Stimulated activated CD8-positive, alpha-beta memory T cell treated with anti-CD3 and anti-CD28 coated beads, Interleukin-7, amount 100 ng/mL, for 48 hours (primary cell): ENCODE measurements around the gene SPATA32.
"Not testable (repeated sequence)": the region's sequence is repeated elsewhere in the genome, so short reads cannot be mapped to it uniquely, and the experiment has no call there.

Experiments
- DNase-seq, 2 donors: peaks; one replicate each; pipeline ENCODE4 v3.0.0-alpha.2; 2020; ENCODE audit warnings: low read depth in 1 of 2; ENCODE audit errors: extremely low read depth in 1 of 2

SPATA32 gene, protein sequence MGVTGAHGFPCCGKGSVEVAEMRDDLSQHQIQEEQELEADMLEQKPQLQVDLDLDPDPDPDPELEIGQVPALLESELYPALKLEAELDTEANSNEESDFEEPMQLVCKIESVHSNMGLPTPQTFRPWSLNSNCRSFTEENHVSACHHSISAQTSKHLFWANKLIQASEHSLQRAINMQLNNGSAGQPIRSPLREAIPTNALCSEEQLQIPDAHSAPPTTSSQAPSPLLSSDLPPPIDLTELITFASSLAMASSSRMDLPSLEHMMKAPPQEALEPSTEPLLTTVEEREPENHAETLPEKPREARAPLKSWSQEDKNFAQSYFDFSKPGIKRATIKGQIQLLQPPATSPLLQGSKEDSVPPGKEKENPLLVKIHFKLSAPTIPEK

DNA sequence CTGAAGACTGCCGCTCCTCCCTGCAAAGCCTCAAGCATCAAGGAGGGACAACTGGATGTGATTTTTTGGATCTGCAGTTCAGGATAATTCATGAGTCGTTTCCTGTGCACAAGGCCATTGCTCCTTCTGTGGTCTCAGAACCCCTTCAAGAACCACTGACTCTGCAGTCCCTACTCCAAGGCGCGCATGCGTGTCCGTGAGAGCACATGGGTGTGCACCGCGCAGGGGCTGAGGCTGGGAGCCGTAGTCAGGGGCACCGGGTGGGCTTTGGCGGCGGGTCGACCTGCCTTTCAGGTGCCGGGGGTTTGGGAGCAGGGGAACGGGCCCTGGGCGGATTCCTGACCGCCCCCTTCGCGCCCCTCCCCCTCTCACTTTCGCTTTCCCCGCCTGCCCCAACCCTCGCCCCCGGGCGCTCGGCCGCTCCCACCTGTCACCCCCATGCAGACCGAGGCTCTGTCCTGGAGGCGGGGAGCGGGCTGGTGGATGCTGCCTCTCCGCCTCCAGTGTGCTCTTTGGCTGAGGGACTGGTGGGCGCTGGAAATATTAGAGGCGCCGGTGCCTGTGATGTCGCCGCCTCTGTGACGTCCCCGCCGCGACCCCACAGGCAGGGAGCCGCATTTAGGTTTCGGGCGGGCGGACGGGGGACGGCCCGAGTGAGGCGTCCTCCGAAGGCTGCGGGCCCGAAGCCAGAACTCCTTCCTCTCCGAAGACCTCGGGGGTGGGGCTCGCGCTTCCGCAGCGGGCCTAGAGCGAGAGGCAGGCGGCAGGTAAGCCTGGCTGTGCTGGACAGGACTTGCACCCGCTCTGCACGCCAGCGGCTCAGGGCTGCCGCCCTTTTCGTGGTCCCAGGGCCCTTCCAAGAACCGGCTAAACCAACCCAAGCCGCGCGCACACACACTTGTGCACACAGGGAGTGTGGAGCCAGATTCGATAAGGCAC lies at the start of gene SPATA32:
TSS of gene SPATA32 (minus strand) at position 518 of the 939 bp plus-strand sequence. CDS start at position 440, 78 bp downstream.
- DNase-seq, result peak; percentile 56 to 59

DNA sequence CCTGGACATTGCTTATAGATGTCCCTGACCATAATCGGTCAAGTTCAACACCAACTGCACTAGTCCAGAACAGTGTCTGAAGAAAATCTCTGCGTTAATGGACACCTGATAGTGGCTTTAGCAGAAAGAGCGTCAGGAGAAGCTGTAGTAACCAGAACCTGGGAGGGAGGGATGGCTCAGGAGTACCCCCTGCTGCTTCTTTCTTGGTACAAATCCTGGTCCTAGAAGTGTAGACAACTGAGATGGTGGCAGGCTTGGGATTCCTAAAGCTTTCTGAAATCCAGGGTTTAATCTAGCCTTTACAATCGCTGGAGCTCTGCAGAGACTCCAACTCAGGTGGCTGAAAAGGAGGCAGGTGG lies 49.5 kb upstream of the SPATA32 start:
- no peak for DNase-seq

DNA sequence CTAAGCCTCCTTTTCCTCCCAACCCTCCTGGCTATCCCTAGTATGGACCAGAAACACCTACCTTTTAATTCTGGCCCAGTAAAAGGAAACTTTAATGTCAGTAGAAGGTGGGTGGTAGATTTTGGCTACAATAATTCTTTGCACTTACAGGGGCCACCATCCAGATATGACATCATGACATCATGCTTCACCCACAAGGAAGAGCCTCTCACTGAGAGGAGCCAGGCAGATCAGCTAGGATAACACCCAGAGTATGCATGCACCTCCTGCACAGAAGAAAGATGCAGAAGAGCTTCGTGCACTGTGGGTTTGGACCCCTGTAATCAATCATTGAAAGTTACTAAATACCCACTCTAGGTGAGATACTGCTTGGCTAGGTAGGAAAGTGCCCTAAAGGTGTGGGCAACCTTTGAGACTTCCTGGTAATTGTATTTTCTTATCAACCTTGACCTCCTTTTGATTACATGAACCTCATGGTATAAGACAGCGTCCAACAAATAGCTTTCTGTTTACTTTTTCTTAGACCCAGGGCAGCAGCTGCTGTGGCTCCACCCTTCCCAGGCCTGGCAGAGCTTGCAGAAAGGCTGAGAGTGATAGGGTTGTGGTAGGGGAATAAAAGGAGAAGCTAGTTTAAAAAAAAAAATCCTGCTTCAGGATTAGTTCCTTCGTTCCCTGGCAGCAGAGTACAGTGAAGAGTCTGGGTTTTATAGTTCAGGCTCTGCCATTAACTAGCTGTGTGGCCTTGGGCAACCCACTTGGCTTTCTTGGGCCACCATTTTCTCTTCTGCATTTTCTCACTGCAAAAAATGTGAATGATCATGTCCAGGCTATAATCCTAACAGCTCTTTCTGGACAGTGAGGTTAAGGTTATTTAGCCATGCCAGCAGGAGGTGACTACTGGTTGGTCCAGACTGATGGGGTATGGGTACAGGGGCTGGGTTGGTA lies 48.8 kb upstream of the SPATA32 start:
- DNase-seq, result no peak

DNA sequence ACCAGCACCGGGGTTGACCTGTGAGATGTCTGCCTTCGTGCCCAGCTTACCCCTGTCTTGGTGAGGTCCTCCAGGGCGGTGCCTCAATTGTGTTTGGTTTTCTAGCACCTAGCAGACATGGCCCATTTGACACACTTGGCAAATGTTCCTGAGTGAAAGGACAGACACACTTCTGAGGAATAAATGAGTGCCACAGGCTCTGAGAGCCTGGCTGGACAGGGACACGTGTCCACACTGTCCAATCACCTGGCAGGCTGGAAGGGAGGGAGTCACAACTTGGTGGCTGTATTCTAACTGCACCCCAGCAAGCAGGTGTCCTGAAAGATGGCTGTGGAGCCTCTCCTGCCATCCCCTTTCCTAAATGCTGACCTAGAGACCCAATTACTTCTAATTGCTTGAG lies 47.5 kb upstream of the SPATA32 start:
- no peak for DNase-seq

DNA sequence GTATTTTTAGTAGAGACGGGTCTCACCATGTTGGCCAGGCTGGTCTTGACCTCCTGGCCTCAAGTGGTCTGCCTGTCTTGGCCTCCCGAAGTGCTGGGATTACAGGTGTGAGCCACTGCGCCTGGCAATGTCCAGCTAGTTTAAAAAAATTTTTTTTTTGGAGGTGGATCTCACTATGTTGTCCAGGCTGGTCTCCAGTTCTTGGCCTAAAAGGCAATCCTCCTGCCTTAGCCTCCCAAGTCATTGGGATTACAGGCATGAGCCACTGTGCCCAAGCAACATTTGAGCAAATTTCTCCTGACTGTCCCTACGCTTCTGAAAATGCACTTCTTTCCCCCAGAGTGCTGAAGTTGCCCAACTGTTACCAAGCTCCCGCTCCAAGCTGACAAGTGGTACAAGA lies 46.9 kb upstream of the SPATA32 start:
- no peak for DNase-seq

DNA sequence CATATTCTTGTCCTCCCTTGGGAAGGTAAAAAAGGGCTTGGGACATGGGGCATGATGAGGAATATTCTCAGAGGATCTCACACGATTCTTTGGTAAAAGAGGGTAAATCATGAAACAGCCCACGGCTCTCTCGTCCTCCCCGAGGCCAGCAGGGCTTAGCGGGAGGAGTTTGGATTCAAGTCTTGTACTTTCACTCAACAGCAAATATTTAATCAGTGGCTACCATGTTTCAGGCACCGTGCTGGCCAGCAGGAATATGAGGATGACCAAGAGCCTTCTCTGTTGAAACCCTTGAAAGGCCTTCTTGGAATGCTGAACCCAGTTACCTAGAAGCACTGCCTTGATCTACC lies 46.1 kb upstream of the SPATA32 start:
- no peak for DNase-seq

DNA sequence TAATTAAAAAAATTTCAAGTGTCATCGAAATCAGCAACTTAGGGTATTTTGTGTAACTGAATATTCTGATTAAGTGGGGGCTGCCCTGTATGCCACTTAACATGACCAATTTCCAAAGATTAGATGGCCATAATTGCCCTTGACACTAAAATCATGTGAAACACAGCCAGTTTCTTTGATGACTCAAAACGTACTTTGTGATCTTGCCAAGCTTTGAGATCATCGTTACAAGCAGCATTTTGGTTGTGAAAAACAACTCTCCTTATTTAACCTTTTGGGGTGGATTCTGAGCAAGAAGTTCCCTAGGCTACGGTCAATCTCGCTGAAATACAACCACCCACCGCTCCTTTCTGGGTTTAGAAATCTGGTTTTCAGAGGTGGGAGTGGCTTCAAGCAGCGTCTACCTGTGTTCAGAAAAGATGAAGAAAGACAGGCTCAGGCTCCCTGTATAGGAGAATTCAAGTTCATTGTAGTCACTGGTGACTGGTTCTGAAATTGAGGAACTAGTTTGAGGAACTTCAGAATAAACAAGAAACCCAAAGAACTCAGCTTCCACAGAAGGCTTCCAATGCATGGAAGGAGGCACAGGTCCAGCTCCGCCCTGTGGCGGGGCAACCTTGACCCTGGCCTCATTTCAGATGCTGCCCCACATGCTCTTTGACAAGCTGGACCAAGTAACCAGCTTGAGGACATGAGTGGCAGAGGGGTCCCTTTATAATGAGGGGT lies 45.6 kb upstream of the SPATA32 start:
- DNase-seq, result no peak

DNA sequence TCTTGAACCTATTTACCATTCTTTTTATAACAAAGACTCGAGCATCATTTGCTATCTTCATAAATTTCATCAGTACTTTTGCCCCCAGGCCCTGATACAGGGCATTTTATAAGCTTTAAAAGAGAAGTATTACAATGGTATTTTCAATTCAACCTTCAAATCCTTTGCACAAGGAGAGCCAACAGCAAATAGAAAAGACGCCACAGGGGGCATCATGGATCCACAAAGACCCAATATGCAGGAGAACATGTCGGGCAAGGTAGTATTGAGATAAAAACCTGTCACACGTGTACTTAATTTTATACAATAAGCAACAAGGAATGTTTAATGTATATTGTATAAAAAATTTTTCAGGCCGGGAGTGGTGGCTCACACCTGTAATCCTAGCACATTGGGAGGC lies 44.7 kb upstream of the SPATA32 start:
- DNase-seq, result no peak

DNA sequence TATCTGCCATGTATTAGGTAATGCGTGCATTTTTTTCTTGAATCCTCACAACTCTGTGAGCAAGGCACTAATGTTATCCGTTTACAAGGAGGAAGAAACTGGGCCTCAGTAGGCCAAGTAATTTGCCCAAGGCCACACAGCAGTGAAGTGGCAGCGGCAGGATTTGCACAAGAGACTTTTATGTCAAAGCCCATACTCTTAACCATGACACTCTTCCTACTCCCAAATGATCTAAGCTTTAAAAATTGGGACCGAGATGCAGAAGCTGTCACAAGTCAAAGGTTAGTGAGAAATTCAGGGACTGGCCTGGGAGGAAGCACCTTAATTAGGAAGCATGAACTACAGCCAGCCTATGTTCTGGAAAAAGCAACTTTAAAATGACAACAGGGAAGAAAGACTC lies 44.2 kb upstream of the SPATA32 start:
- no peak for DNase-seq

DNA sequence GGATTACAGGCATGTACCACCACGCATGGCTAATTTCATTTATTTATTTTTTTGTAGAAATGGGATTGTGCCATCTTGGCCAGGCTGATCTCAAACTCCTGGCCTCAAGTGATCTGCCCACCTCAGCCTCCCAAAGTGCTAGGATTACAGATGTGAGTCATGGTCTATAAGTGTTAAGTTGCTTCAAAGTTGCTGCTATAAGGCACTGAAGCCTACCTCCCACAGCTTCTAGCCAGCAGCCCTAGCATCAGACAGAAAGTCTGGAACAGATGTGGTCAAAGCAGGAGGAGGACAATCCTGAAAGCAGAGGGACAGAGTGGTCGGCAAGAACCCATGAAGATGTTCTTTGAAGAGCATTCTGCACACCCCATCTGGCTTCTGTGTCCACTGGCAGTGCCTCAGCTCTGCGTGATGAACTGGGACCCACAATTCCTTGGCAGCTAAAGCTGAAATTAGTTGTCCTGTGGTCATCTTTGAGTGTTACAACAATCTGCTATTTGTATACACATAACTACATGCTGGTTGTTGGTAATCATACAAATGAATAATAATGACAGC lies 43.7 kb upstream of the SPATA32 start:
- DNase-seq, result no peak

DNA sequence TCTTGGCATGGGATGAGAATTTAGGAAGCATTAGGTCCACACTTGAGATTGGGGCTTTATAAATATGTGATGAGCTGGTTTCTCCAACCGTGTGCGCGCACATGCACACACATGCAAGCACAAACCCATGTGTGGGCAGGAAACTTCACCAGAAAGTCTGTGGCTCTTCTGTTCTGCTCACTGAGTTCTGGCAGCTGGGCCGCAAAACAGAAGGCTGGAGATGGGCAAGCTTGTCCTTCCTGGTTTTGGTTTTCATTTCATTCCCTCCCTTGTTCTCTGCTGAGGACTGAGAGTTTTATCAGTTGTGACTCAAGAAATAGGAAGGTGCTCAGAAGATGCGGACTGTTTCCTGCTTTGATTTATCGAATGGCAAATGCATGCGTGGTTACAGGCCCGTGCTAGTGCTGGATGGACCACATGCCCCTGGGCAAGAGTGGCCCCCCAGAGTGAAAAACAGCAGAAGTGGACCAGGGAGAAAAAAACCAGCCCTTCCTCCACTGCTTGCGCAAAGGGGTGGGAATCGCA lies 40.8 kb upstream of the SPATA32 start:
- DNase-seq, result no peak

DNA sequence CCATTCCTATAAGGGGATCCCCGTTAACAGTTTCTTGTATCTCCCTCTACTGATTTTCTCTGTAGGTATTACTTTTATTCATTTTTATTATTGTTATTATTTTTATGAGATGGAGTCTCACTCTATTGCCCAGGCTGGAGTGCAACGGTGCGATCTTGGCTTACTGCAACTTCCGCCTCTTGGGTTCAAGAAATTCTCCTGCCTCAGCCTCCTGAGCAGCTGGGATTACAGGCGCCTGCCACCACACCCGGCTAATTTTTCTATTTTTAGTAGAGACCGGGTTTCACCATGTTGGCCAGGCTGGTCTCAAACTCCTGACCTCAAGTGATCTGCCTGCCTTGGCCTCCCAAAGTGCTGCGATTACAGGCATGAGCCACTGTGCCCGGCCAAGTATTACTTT lies 40.3 kb upstream of the SPATA32 start:
- not testable (repeated sequence) for DNase-seq

DNA sequence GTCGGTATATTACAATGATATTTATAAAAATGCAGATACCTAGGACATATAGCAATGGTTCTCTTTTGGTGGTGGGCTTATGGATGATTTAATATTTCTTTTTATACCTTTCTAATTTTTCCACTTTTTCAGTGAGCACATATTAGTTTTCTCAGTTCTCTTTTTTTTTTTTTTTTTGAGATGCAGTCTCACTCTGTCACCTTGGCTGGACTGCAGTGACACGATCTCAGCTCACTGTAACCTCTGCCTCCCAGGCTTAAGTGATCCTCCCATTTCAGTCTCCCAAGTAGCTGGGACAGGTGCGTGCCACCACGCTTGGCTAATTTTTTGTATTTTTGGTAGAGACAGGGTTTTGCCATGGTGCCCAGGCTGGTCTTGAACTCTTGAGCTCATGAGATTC lies 39.8 kb upstream of the SPATA32 start:
- DNase-seq, result no peak

DNA sequence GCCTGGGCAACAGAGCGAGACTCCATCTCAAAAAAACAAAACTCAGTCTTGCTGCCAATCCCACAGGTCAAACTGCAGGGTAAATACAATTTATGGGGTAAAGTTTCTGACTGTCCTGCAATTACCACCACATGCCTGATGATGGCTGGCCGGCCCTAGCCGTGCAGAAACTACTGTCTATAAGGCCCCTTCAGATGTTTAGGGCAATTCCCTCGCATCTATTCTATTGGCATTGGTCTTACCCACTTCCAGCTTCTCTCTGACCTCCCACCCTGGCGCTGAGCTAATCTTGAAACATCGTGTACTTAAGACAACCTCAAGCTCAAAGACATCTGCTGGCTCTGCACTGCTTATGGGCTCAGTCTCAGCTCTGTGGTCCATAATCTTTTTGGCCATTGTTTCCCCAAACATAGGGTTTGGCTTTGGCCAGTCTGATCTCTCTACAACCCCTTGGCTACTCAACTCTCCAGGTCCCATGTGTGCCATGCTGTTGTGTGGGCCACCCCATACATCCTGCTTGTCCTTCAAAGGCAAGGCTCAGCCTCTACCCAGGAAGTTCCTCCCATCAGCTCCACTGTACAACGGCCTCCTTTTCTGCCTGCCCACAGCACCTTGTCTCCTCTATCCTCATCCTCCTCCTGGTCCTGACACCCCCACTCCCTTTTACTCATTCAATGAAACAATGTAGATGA lies 38.3 kb upstream of the SPATA32 start:
- no peak for DNase-seq

DNA sequence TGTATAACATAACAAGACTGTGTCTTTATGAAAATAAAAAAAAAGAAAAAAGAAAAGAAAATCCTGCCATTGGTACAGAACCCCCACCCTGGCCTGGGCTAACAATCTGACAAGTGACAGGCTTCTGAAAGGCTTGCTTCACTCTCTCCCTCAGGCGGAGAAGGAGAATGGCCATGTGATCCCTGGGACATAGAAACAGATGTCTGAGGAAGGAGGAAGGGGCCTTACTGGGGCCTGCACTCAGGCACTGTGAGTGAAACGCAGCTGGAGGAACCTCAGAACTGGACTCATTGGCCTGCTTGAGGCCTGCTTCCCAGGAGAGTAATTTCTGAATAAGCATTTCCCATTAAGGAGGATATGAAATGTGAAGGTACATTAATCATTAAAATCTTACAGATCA lies 37.5 kb upstream of the SPATA32 start:
- DNase-seq, result no peak

DNA sequence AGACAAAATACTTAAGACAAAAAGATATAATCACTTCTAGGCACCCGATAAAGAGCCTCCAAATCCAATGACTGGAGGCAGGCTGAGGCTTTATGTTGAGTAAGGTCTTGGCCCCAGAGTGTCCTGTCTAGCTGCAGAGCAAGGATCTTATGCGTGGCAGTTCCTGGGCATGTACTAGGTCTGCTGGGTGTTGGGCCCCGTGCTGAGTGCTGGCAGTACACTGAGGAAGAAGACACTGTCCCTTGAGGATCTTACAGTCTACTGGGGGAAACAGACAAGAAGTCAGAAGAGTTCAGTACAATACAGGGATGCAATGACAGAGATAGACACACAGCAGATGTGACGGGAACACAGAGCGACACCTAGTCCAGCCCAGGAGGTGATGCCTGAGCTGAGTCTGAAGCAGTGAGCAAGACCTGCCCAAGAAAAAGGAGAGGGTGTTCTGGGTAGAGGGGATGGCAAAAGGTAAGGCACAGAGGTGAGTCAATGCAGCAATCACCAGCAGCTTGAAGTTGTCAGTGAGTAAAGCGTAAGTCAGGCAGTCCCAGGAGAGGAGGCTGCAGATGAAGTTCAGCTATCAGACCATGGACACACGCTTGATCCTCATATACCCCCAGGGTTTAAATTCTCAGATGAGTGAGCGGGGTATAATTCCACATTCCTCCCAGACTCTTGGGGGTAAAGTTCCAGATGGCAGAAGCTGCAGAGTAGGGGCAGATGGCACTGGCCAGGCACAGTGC lies 36.8 kb upstream of the SPATA32 start:
- no peak for DNase-seq

DNA sequence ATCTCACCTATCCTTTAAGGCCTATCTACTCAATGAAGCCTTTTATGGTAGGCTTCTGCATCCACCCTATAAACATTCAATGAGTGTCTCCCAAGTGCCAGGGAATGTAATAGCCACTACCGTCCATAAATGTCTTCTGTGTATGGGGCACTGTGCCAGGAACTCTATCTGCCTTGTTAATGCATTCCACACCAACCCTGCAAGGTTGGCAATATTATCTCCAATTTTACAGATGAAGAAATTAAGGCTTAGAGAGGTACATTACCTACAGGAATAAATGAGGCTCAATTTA lies 34.9 kb upstream of the SPATA32 start:
- no peak for DNase-seq

DNA sequence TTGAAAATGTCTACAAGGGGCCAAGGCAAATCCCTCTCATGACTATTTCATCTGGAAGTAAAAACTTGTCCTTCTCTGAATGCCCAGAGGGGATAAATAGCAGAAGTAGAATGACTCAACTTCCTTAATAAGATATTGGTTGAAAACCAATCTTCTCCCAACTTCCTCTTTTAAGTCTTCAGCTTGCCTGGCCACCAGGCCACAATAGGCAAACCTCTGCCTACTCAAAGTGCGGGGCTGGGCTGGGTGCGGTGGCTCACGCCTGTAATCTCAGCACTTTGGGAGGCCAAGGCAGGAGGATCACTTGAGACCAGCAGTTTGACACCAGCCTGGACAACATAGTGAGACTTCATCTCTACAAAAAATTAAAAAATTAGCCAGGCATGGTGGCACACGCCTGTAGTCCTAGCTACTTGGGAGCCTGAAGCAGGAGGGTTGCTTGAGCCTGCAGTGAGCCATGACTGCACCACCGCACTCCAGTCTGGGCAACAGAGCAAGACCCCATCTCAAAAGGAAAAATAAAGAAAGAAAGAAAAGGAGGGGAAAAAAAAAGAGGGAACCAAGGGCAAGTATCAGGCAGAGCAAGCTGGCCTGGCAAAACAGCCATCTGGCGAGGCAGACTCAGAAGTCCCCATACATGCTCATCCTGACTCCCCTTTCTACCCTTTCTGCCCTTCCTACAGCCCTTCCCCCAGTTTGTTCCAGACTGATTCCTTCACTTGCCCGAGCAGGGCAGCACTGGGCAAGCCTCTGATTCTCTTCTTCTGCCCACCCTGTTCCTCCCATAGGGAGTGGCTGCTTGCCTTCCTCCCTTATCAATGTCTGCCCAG lies 34.3 kb upstream of the SPATA32 start:
- DNase-seq, result no peak
